ENCODE results near the gene NEUROG1. TPM values are rescaled to one million over a fixed set of nuclear protein-coding genes. Genes with fewer than 3 reads are reported as not detected.

NEUROG1 gene
- total and polyA plus RNA-seq, 2 of the 13 experiments (the other 11 are each of a cell fraction or from before 2014, with no cell fraction given) = not detected

- Histone ChIP-seq H3K27ac (ENCODE audit: extremely low read length, insufficient read depth, low read length) (no peak overlapping the region), H3K4me2 (ENCODE audit: low read depth, low read length) (no peak overlapping the region), H3K36me3 (replicated peaks in 1 of 2; ENCODE audit: control insufficient read depth in 1 of 2, insufficient read depth in 2 of 2, low read length in 2 of 2) (no peaks in the 10 kb centered on the region), H4K20me1 (ENCODE audit: insufficient read depth, low read length) (0 out of 2 replicates have a peak, but pooled peaks cover 2% of the 10 kb centered on the region), H3K9ac (ENCODE audit: insufficient read depth, low read depth, low read length) (no peak overlapping the region), H2AFZ (ENCODE audit: low read length) (no peak overlapping the region), H3K4me3 (replicated peaks in 1 of 3; ENCODE audit: insufficient read depth in 1 of 3, low read depth in 2 of 3, low read length in 3 of 3) (no peak overlapping the region), H3K9me3 (ENCODE audit: low read length) (no peaks in the 10 kb centered on the region), H3K4me1 (ENCODE audit: insufficient read depth, low read length) (no peaks in the 10 kb centered on the region), H3K79me2 (ENCODE audit: insufficient read depth, low read length) (no peaks in the 10 kb centered on the region), H3K27me3 (ENCODE audit: control insufficient read depth in 1 of 2, insufficient read depth in 2 of 2, low read length in 2 of 2) (peaks cover 0 to 15% of the 10 kb centered on the region in 2 experiments; a peak in 3 of 5 replicates)
- 41% methylated on average over 4 of the region's 4 CpGs for WGBS (ENCODE audit: low lambda C conversion rate)
- FAIRE-seq = no peak
- ChIA-PET CTCF (ENCODE audit: low intra/inter-chr PET ratio, low total read pairs) (no interaction called here), POLR2A (no interaction called here)
- TF ChIP-seq RNF219 (CRISPR knock-in tag; IDR thresholded peaks at IDR 0.05) = no peak
- TF ChIP-seq MLLT10 (CRISPR knock-in tag; IDR thresholded peaks at IDR 0.05) = no peak
- no peak for TF ChIP-seq TCF7 (IDR thresholded peaks at IDR 0.05; ENCODE audit: low read depth)
- no peak for TF ChIP-seq ZNF720 (CRISPR knock-in tag; IDR thresholded peaks at IDR 0.05)
- TF ChIP-seq SRF (IDR thresholded peaks at IDR 0.05; ENCODE audit: low read depth, low read length) = no peak
- TF ChIP-seq ATM (IDR thresholded peaks at IDR 0.05; ENCODE audit: borderline replicate concordance) = no peak
- no peak for TF ChIP-seq PAF1 (CRISPR knock-in tag; IDR thresholded peaks at IDR 0.05)
- TF ChIP-seq AGO2 (optimal IDR thresholded peaks at IDR 0.05; ENCODE audit: low read depth, low read length) = no peak
- no peak for TF ChIP-seq KMT2A (CRISPR knock-in tag; IDR thresholded peaks at IDR 0.05)
- TF ChIP-seq, protein P1, sequence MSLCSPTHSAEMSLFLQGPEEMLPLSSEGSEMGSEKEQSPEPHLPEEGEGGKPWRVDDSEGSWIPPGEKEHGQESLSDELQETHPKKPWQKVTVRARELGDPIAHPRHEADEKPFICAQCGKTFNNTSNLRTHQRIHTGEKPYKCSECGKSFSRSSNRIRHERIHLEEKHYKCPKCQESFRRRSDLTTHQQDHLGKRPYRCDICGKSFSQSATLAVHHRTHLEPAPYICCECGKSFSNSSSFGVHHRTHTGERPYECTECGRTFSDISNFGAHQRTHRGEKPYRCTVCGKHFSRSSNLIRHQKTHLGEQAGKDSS (CRISPR knock-in tag; IDR thresholded peaks at IDR 0.05; ENCODE audit: borderline replicate concordance, low read depth) = no peak
- no peak for TF ChIP-seq CCDC6 (CRISPR knock-in tag; IDR thresholded peaks at IDR 0.05)
- no TSS peak for BruUV-seq (replicated peaks)
- in situ Hi-C loops (cut with HindIII; ENCODE audit: extremely low pct_ligation_motif_present, low pct_unique_long_range_greater_than_20kb) (no loop called here), intact Hi-C loops (cut with micrococcal nuclease; ENCODE audit: unreplicated experiment) (no loop called here)
- no peak for ATAC-seq
- no peak for DNase-seq (ENCODE audit: low spot score)
These were observed 11.1 kb upstream of the NEUROG1 start for GRCh38 chr5:135546912-135547311.
